RWPE2 (cell line): ENCODE measurements around the gene LOC128125822.

Experiments
- ATAC-seq: fragments of 200-7000 bp; cut with Tn5 transposase; 3 replicates; pipeline ENCODE4 v1.9.1; 2021; ENCODE audit warnings: low read depth
- DNase-seq: peaks from one replicate; pipeline ENCODE4 v3.0.0-alpha.2; 2020; ENCODE audit warnings: low spot score
- H3K27ac ChIP-seq: fragments of 450-650 bp; 2 replicates; pipeline ENCODE4 v1.5.1; 2017; ENCODE audit warnings: mild to moderate bottlenecking; ENCODE audit not compliant: poor library complexity, severe bottlenecking
- H3K27me3 ChIP-seq: fragments of 250-450 bp; sonication (Bioruptor Pico); 2 replicates; pipeline ENCODE4 v1.5.1; 2021; ENCODE audit warnings: mild to moderate bottlenecking, moderate library complexity; ENCODE audit not compliant: insufficient read depth, poor library complexity, severe bottlenecking
- H3K36me3 ChIP-seq: fragments of 250-450 bp; sonication (Bioruptor Pico); 2 replicates; pipeline ENCODE4 v1.5.1; 2020; ENCODE audit warnings: low read depth, mild to moderate bottlenecking, moderate library complexity
- H3K4me1 ChIP-seq: fragments of 250-450 bp; sonication (Bioruptor Pico); 2 replicates; pipeline ENCODE4 v1.5.1; 2021; ENCODE audit warnings: mild to moderate bottlenecking, moderate library complexity; ENCODE audit not compliant: insufficient read depth, poor library complexity, severe bottlenecking
- H3K4me3 ChIP-seq: fragments of 250-450 bp; sonication (Bioruptor Pico); 2 replicates; pipeline ENCODE4 v1.5.1; 2021; ENCODE audit warnings: mild to moderate bottlenecking, moderate library complexity; ENCODE audit not compliant: severe bottlenecking
- H3K9me3 ChIP-seq: fragments of 250-450 bp; sonication (Bioruptor Pico); 2 replicates; pipeline ENCODE4 v1.5.1; 2021; ENCODE audit warnings: mild to moderate bottlenecking, moderate library complexity; ENCODE audit not compliant: severe bottlenecking
- TF ChIP-seq, protein P1 (sequence below): fragments of 450-650 bp; IDR thresholded peaks from one replicate; pipeline ENCODE4 v1.5.1; 2017; ENCODE audit warnings: mild to moderate bottlenecking, moderate library complexity; ENCODE audit not compliant: poor library complexity, severe bottlenecking

Gene LOC128125822

DNA sequence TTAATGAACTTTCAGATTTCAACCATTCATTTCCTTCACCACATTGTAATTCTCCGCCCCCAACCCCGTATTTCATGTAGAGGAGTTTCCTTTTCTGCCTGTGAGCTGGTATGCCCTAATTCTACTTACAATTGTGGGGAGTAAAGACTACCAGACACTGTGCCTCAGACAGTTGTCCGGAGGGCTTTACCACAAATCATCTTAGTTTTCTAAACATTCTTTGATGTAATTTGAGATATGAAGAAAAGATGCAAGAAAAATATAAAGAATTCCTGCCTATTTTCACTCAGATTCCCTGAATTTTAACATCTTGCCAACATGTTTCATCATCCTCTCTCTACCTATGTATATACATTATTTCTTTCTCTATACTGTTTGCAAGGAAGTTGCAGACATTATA is 28.3 kb upstream of the LOC128125822 start:
- ATAC-seq (no peak), DNase-seq (no peak)
- Histone ChIP-seq H3K4me1 (peaks cover 10% of the 10 kb centered on the region), H3K9me3 (no peaks in the 10 kb centered on the region), H3K36me3 (no peaks in the 10 kb centered on the region), H3K27ac (no peak overlapping the region), H3K27me3 (no peaks in the 10 kb centered on the region), H3K4me3 (no peak overlapping the region)
- TF ChIP-seq, protein P1, sequence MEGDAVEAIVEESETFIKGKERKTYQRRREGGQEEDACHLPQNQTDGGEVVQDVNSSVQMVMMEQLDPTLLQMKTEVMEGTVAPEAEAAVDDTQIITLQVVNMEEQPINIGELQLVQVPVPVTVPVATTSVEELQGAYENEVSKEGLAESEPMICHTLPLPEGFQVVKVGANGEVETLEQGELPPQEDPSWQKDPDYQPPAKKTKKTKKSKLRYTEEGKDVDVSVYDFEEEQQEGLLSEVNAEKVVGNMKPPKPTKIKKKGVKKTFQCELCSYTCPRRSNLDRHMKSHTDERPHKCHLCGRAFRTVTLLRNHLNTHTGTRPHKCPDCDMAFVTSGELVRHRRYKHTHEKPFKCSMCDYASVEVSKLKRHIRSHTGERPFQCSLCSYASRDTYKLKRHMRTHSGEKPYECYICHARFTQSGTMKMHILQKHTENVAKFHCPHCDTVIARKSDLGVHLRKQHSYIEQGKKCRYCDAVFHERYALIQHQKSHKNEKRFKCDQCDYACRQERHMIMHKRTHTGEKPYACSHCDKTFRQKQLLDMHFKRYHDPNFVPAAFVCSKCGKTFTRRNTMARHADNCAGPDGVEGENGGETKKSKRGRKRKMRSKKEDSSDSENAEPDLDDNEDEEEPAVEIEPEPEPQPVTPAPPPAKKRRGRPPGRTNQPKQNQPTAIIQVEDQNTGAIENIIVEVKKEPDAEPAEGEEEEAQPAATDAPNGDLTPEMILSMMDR: no peak

DNA sequence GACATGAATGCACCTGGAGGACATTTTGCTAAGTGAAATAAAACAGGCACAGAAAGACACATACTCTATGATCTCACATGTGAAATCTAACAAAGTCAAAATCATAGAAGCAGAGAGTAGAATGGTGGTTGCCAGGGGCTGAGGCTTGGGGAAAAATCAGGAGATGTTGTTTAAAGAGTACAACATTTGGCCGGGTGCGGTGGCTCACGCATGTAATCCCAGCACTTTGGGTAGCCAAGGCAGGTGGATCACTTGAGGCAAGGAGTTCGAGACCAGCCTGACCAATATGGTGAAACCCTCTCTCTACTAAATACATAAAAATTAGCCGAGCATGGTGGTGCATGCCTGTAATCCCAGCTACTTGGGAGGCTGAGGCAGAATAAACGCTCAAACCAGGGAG is 26.0 kb upstream of the LOC128125822 start:
- DNase-seq: no peak
- Histone ChIP-seq H3K4me3 (no peak overlapping the region), H3K9me3 (no peaks in the 10 kb centered on the region), H3K27me3 (no peaks in the 10 kb centered on the region), H3K4me1 (peaks cover 9% of the 10 kb centered on the region), H3K27ac (no peak overlapping the region), H3K36me3 (no peaks in the 10 kb centered on the region)
- no peak for ATAC-seq
- TF ChIP-seq, protein P1: no peak

DNA sequence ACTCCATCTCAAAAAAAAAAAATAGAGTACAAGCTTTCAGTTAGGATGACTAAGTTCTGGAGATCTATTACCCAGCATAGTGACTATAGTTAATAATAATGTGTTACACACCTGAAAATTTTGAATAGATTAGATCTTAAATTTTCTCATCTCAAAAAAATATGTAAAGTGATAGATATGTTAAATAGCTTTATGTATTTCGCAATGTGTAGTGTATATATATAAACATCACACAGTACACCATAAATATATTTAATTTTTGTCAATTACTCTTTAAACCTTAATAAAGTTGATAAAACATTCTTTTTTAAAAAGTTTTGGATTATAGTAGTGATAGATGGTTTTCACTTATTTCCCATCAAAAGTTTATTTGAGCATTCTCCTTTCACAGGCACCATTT is 25.6 kb upstream of the LOC128125822 start:
- TF ChIP-seq, protein P1: no peak
- DNase-seq (no peak), ATAC-seq (no peak)
- no peak overlapping the region for H3K4me3 ChIP-seq
- no peaks in the 10 kb centered on the region for H3K36me3 ChIP-seq
- H3K27ac ChIP-seq: no peak overlapping the region
- no peaks in the 10 kb centered on the region for H3K27me3 ChIP-seq
- peaks cover 9% of the 10 kb centered on the region for H3K4me1 ChIP-seq
- no peaks in the 10 kb centered on the region for H3K9me3 ChIP-seq

DNA sequence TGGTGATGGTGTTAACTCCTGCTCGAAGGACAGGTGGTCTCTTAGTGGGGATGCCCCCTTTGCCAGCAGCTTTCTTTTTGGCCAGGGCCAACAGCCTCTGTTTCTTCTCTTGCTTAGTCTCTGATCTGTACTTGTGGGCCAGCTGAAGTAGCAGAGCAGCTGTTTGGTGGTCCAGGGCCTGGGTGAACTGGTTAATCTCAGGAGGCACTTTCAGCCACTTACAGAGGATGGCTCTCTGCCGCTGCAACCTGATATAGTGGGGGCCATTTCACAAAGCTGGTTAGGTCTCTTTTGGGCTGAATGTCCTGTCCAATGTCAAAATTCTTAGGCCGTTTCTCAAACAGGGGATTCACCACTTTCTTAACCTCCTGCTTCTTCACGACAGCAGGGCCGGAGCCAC is 23.2 kb upstream of the LOC128125822 start:
- peaks cover 3% of the 10 kb centered on the region for H3K4me1 ChIP-seq

DNA sequence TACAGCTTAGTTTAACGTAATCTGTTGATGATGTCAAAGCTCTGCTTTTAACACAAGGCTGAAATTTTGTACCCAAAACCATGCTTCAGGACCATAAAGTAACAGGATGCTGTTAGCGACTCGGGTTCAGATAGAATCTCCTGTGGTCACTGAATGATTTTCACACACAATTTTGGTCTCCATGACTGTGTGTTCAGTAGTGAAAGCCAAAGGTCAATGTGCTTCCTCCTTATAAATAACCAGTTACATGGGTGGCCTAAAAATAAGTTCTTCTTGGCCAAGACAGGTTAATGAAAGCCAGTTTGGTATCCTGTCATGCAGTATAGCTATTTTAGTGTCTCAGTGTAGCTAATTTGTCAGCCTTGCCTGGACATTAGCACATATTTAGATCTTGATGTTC is 19.1 kb upstream of the LOC128125822 start:
- no peaks in the 10 kb centered on the region for H3K36me3 ChIP-seq
- no peaks in the 10 kb centered on the region for H3K27me3 ChIP-seq
- peaks cover 21% of the 10 kb centered on the region for H3K4me1 ChIP-seq
- DNase-seq (no peak), ATAC-seq (no peak)
- no peaks in the 10 kb centered on the region for H3K9me3 ChIP-seq
- H3K27ac ChIP-seq: no peak overlapping the region
- TF ChIP-seq, protein P1: no peak
- no peak overlapping the region for H3K4me3 ChIP-seq

More for the DNA sequence above, 23.2 kb upstream of the LOC128125822 start:
- H3K27me3 ChIP-seq: no peaks in the 10 kb centered on the region
- TF ChIP-seq, protein P1: no peak
- no peaks in the 10 kb centered on the region for H3K36me3 ChIP-seq
- no peaks in the 10 kb centered on the region for H3K9me3 ChIP-seq
- no peak overlapping the region for H3K4me3 ChIP-seq
- no peak overlapping the region for H3K27ac ChIP-seq
- ATAC-seq: no peak
- DNase-seq: no peak
